GM12878 (cell line): ENCODE results near the gene PDZRN3. TPM values are rescaled to one million over a fixed set of nuclear protein-coding genes. Genes with fewer than 3 reads are reported as not detected.

Source experiments
- BRCA1 ChIP-seq: IDR thresholded peaks from 2 replicates; pipeline ENCODE4 v1.6.1; 2011; ENCODE audit warnings: low read depth, low read length, improper control_type of control experiment
- FOXK2 ChIP-seq: fragments of 450-650 bp; IDR thresholded peaks from 2 replicates; pipeline ENCODE4 v1.6.1; 2017; ENCODE audit warnings: mild to moderate bottlenecking, moderate library complexity
- GABPA ChIP-seq: IDR thresholded peaks from 2 replicates; pipeline ENCODE4 v1.6.1; 2014; ENCODE audit warnings: antibody characterized with exemption, low read depth, mild to moderate bottlenecking, inconsistent platforms
- IRF4 ChIP-seq: IDR thresholded peaks from 2 replicates; pipeline ENCODE4 v1.6.1; 2011; ENCODE audit warnings: low read depth, low read length
- KLF5 ChIP-seq: fragments of 450-650 bp; IDR thresholded peaks from 2 replicates; pipeline ENCODE4 v1.6.1; 2014; ENCODE audit warnings: mild to moderate bottlenecking; ENCODE audit not compliant: partially characterized antibody
- MEF2B ChIP-seq: fragments of 450-650 bp; IDR thresholded peaks from 2 replicates; pipeline ENCODE4 v1.6.1; 2018; ENCODE audit warnings: mild to moderate bottlenecking, moderate library complexity; ENCODE audit not compliant: partially characterized antibody, poor library complexity, severe bottlenecking
- MTA2 ChIP-seq: fragments of 450-650 bp; IDR thresholded peaks from 2 replicates; pipeline ENCODE4 v1.6.1; 2016; ENCODE audit warnings: low read depth, mild to moderate bottlenecking, moderate library complexity
- NR2F1 ChIP-seq: fragments of 450-650 bp; conservative IDR thresholded peaks from 2 replicates; pipeline ENCODE4 v1.6.1; 2017; ENCODE audit warnings: mild to moderate bottlenecking
- RBBP5 ChIP-seq: fragments of 200-600 bp; sonication (generic); conservative IDR thresholded peaks from 2 replicates; pipeline ENCODE4 v1.6.1; 2016
- RUNX3 ChIP-seq: IDR thresholded peaks from 2 replicates; pipeline ENCODE4 v1.6.1; 2012; ENCODE audit warnings: low read length, inconsistent platforms
- YY1 ChIP-seq: IDR thresholded peaks from 2 replicates; pipeline ENCODE4 v1.6.1; 2011; ENCODE audit warnings: low read depth, mild to moderate bottlenecking, low read length
- ZNF24 ChIP-seq: fragments of 450-650 bp; IDR thresholded peaks from 2 replicates; pipeline ENCODE4 v1.6.1; 2017; ENCODE audit warnings: antibody characterized with exemption, mild to moderate bottlenecking
- polyA plus RNA-seq, 11 experiments: library from polyadenylated mRNA; depleted of rRNA in 4 of 11; unstranded in 6 of 11; stranded (reverse) in 5 of 11; fragments of >200 nt; fragmentation: Nextera tagmentation in 4 of 11; fragmentation: Illumina TruSeq in 1 of 11; extraction: Ambion mirVana in 4 of 11; extraction: Trizol in 1 of 11; gene quantifications; 1 replicate in 1 of 11; 2 replicates in 10 of 11; pipeline versions ENCODE4 v1.2.1 to v1.2.3, GENCODE V29; 2011 to 2016; ENCODE audit warnings: inconsistent platforms in 2 of 11, missing spikeins in 2 of 11, low read depth in 1 of 11
- total RNA-seq, 4 experiments: library from RNA; depleted of rRNA in 3 of 4; stranded (reverse); fragments of >200 nt in 3 of 4; fragmentation: Illumina TruSeq in 1 of 4; extraction: Trizol in 1 of 4; gene quantifications; 2 replicates each; pipeline versions ENCODE4 v1.2.1 to v1.2.3, GENCODE V29; 2013 to 2021
- TF ChIP-seq, protein P1 (sequence below): IDR thresholded peaks from 2 replicates; pipeline ENCODE4 v1.6.1; 2012; ENCODE audit warnings: low read length, inconsistent platforms
- TF ChIP-seq, protein P2 (sequence below): fragments of 450-650 bp; IDR thresholded peaks from 2 replicates; pipeline ENCODE4 v1.6.1; 2017; ENCODE audit warnings: mild to moderate bottlenecking, low read depth, inconsistent platforms; ENCODE audit not compliant: poor library complexity, severe bottlenecking

PDZRN3 gene
- total and polyA plus RNA-seq, 10 of the 15 experiments (the other 5 are each of a cell fraction or from before 2014, with no cell fraction given): 0.07 to 0.37 (median 0.12) TPM; not detected in 6

DNA sequence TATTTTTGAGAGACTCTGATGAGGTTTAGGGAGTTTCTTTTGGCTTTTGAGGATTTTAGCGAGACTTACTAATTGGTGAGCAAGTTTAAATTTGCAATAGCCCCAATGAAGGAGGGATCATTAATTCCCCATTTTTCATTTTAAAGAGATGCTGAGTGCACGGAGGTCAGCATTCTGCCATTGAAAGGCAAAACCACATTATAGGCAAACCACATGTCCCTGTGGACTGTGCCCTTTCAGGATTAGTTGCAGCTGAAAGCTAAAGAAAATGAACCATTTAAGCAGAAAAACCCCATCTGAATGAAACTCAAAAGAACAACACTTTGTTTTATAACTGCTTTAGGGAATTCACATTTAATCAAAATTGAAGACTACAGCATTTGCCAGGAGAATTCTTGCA, 246.5 kb downstream of the PDZRN3 start (continued):
- TF ChIP-seq, protein P1, sequence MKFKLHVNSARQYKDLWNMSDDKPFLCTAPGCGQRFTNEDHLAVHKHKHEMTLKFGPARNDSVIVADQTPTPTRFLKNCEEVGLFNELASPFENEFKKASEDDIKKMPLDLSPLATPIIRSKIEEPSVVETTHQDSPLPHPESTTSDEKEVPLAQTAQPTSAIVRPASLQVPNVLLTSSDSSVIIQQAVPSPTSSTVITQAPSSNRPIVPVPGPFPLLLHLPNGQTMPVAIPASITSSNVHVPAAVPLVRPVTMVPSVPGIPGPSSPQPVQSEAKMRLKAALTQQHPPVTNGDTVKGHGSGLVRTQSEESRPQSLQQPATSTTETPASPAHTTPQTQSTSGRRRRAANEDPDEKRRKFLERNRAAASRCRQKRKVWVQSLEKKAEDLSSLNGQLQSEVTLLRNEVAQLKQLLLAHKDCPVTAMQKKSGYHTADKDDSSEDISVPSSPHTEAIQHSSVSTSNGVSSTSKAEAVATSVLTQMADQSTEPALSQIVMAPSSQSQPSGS: no peak
- peak; percentile 99 for TF ChIP-seq MTA2
- TF ChIP-seq NR2F1: peak; percentile 98
- TF ChIP-seq KLF5: no peak
- no peak for TF ChIP-seq FOXK2
- no peak for TF ChIP-seq RBBP5
- peak; percentile 65 for TF ChIP-seq RUNX3
- TF ChIP-seq, protein P2, sequence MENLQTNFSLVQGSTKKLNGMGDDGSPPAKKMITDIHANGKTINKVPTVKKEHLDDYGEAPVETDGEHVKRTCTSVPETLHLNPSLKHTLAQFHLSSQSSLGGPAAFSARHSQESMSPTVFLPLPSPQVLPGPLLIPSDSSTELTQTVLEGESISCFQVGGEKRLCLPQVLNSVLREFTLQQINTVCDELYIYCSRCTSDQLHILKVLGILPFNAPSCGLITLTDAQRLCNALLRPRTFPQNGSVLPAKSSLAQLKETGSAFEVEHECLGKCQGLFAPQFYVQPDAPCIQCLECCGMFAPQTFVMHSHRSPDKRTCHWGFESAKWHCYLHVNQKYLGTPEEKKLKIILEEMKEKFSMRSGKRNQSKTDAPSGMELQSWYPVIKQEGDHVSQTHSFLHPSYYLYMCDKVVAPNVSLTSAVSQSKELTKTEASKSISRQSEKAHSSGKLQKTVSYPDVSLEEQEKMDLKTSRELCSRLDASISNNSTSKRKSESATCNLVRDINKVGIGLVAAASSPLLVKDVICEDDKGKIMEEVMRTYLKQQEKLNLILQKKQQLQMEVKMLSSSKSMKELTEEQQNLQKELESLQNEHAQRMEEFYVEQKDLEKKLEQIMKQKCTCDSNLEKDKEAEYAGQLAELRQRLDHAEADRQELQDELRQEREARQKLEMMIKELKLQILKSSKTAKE: peak; percentile 51
- TF ChIP-seq BRCA1: no peak
- peak; percentile 85 for TF ChIP-seq MEF2B
- no peak for TF ChIP-seq YY1
- TF ChIP-seq IRF4: no peak
- TF ChIP-seq ZNF24: peak; percentile 86
- no peak for TF ChIP-seq GABPA
